Vagina (tissue), 2 donors: ENCODE data around the gene ARG2.

ENCODE experiments used
- POLR2A ChIP-seq, 2 donors: fragments of 450-650 bp; IDR thresholded peaks; one replicate each; pipeline ENCODE4 v1.6.1; 2017; ENCODE audit warnings: antibody characterized with exemption in 2 of 2, mild to moderate bottlenecking in 2 of 2, moderate library complexity in 2 of 2
- POLR2AphosphoS5 ChIP-seq, 2 donors: sonication (generic); formaldehyde crosslinking; IDR thresholded peaks; one replicate each; pipeline ENCODE4 v1.9.0; 2017; ENCODE audit warnings: antibody characterized with exemption in 2 of 2, mild to moderate bottlenecking in 2 of 2, low read depth in 1 of 2; ENCODE audit not compliant: insufficient read depth in 1 of 2
- TF ChIP-seq, protein P1 (sequence below), 3 experiments: fragments of 450-650 bp in 2 of 3; fragments of 200-600 bp in 1 of 3; sonication (generic) in 1 of 3; IDR thresholded peaks; one replicate each; pipeline ENCODE4 v1.5.1; 2017 to 2019; ENCODE audit warnings: antibody characterized with exemption in 3 of 3, mild to moderate bottlenecking in 2 of 3, moderate library complexity in 2 of 3

- TF ChIP-seq, protein P1, sequence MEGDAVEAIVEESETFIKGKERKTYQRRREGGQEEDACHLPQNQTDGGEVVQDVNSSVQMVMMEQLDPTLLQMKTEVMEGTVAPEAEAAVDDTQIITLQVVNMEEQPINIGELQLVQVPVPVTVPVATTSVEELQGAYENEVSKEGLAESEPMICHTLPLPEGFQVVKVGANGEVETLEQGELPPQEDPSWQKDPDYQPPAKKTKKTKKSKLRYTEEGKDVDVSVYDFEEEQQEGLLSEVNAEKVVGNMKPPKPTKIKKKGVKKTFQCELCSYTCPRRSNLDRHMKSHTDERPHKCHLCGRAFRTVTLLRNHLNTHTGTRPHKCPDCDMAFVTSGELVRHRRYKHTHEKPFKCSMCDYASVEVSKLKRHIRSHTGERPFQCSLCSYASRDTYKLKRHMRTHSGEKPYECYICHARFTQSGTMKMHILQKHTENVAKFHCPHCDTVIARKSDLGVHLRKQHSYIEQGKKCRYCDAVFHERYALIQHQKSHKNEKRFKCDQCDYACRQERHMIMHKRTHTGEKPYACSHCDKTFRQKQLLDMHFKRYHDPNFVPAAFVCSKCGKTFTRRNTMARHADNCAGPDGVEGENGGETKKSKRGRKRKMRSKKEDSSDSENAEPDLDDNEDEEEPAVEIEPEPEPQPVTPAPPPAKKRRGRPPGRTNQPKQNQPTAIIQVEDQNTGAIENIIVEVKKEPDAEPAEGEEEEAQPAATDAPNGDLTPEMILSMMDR (IDR thresholded peaks at IDR 0.05) = no peak
- no peak for TF ChIP-seq POLR2AphosphoS5 (IDR thresholded peaks at IDR 0.05; ENCODE audit: insufficient read depth in 1 of 2, low read depth in 1 of 2)
- no peak for TF ChIP-seq POLR2A (IDR thresholded peaks at IDR 0.05)
These were observed 7.8 kb downstream of the ARG2 start for GRCh38 chr14:67627519-67627918.
